Measurements from ENCODE around the gene ARL8B. TPM values are rescaled to one million over a fixed set of nuclear protein-coding genes. Genes with fewer than 3 reads are reported as not detected.

ARL8B gene
- total and polyA plus RNA-seq, 2 donors (not counting 1 experiment from before 2014, with no cell fraction given): 14.5 to 67.3 TPM

GRCh38 chr3:5222283-5223005 is 100.4 kb downstream of the ARL8B start:
- Histone ChIP-seq H3K79me2 (ENCODE audit: control insufficient read depth, insufficient read depth, low read length) (no peaks in the 10 kb centered on the region), H3K27ac (ENCODE audit: low read length in 2 of 2) (no peak overlapping the region), H3K36me3 (replicated peaks in 1 of 2; ENCODE audit: control extremely low read depth in 1 of 2, control insufficient read depth in 1 of 2, extremely low read depth in 1 of 2, insufficient read depth in 2 of 2, low read length in 1 of 2) (peaks cover 0 to 25% of the 10 kb centered on the region in 2 experiments), H2AFZ (ENCODE audit: insufficient read depth, low read depth, low read length, poor library complexity, severe bottlenecking) (no peak overlapping the region), H3K4me1 (ENCODE audit: control insufficient read depth in 2 of 2, insufficient read depth in 2 of 2, low read length in 2 of 2) (no peaks in the 10 kb centered on the region), H3K4me2 (replicated peaks; ENCODE audit: low read depth, low read length, poor library complexity, severe bottlenecking) (no peak overlapping the region), H3K4me3 (ENCODE audit: control extremely low read depth in 1 of 5, extremely low read depth in 1 of 5, insufficient read depth in 1 of 5, low read depth in 2 of 5, low read length in 4 of 5) (no peak overlapping the region), H3K9me3 (ENCODE audit: control extremely low read depth in 1 of 3, control insufficient read depth in 2 of 3, insufficient read depth in 1 of 3, low read length in 2 of 3) (no peaks in the 10 kb centered on the region), H3K9ac (ENCODE audit: low read length) (no peak overlapping the region), H4K20me1 (ENCODE audit: control insufficient read depth, insufficient read depth, low read length, poor library complexity, severe bottlenecking) (peaks cover 4% of the 10 kb centered on the region), H3K27me3 (replicated peaks in 1 of 4; ENCODE audit: control extremely low read depth in 1 of 4, control insufficient read depth in 3 of 4, insufficient read depth in 4 of 4, low read length in 3 of 4) (no peaks in the 10 kb centered on the region)
- H3K27me3 Mint-ChIP-seq: no peaks in the 10 kb centered on the region
- DNase-seq (no peak), ATAC-seq (ENCODE audit: low read depth) (no peak)
- H3K4me3 Mint-ChIP-seq: no peak overlapping the region
- H3K4me1 Mint-ChIP-seq: no peaks in the 10 kb centered on the region
- intact Hi-C loops (cut with micrococcal nuclease): no loop called here
- ChIA-PET POLR2A (no interaction called here), CTCF (no interaction called here)
- H3K27ac Mint-ChIP-seq: no peak overlapping the region
- no peaks in the 10 kb centered on the region for H3K9me3 Mint-ChIP-seq (ENCODE audit: insufficient read depth)
- 97% methylated on average over 7 of the region's 13 CpGs for WGBS (ENCODE audit: insufficient coverage)
- no peak for TF ChIP-seq EZH2 (IDR thresholded peaks at IDR 0.05; ENCODE audit: borderline replicate concordance, insufficient read depth, low read depth, low read length, poor library complexity, severe bottlenecking)
- TF ChIP-seq, protein P1, sequence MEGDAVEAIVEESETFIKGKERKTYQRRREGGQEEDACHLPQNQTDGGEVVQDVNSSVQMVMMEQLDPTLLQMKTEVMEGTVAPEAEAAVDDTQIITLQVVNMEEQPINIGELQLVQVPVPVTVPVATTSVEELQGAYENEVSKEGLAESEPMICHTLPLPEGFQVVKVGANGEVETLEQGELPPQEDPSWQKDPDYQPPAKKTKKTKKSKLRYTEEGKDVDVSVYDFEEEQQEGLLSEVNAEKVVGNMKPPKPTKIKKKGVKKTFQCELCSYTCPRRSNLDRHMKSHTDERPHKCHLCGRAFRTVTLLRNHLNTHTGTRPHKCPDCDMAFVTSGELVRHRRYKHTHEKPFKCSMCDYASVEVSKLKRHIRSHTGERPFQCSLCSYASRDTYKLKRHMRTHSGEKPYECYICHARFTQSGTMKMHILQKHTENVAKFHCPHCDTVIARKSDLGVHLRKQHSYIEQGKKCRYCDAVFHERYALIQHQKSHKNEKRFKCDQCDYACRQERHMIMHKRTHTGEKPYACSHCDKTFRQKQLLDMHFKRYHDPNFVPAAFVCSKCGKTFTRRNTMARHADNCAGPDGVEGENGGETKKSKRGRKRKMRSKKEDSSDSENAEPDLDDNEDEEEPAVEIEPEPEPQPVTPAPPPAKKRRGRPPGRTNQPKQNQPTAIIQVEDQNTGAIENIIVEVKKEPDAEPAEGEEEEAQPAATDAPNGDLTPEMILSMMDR (IDR thresholded peaks at IDR 0.05): no peak

GRCh38 chr3:5226783-5227182 is 104.7 kb downstream of the ARL8B start:
- intact Hi-C loops (cut with micrococcal nuclease): no loop called here
- Histone ChIP-seq H3K36me3 (replicated peaks in 1 of 2; ENCODE audit: control extremely low read depth in 1 of 2, control insufficient read depth in 1 of 2, extremely low read depth in 1 of 2, insufficient read depth in 2 of 2, low read length in 1 of 2) (no peaks in the 10 kb centered on the region), H3K4me2 (replicated peaks; ENCODE audit: low read depth, low read length, poor library complexity, severe bottlenecking) (no peak overlapping the region), H4K20me1 (ENCODE audit: control insufficient read depth, insufficient read depth, low read length, poor library complexity, severe bottlenecking) (no peaks in the 10 kb centered on the region), H3K4me1 (ENCODE audit: control insufficient read depth in 2 of 2, insufficient read depth in 2 of 2, low read length in 2 of 2) (peaks cover 5% of the 10 kb centered on the region in 2 donors), H3K9ac (ENCODE audit: low read length) (no peak overlapping the region), H3K4me3 (ENCODE audit: control extremely low read depth in 1 of 5, extremely low read depth in 1 of 5, insufficient read depth in 1 of 5, low read depth in 2 of 5, low read length in 4 of 5) (no peak overlapping the region), H2AFZ (ENCODE audit: insufficient read depth, low read depth, low read length, poor library complexity, severe bottlenecking) (no peak overlapping the region), H3K27ac (ENCODE audit: low read length in 2 of 2) (no peak overlapping the region), H3K27me3 (replicated peaks in 1 of 4; ENCODE audit: control extremely low read depth in 1 of 4, control insufficient read depth in 3 of 4, insufficient read depth in 4 of 4, low read length in 3 of 4) (no peaks in the 10 kb centered on the region), H3K79me2 (ENCODE audit: control insufficient read depth, insufficient read depth, low read length) (no peaks in the 10 kb centered on the region), H3K9me3 (ENCODE audit: control extremely low read depth in 1 of 3, control insufficient read depth in 2 of 3, insufficient read depth in 1 of 3, low read length in 2 of 3) (no peaks in the 10 kb centered on the region)
- peak; percentile 17 for ATAC-seq (ENCODE audit: low read depth)
- no peaks in the 10 kb centered on the region for H3K9me3 Mint-ChIP-seq (ENCODE audit: insufficient read depth)
- POLR2A ChIA-PET: no interaction called here
- peak; percentile 42 for DNase-seq
- CTCF ChIA-PET: interaction anchor here (1.3 to 1.6 kb wide), 5 partner anchors 34 to 978 kb away, joined by 3 to 5 read pairs (median 4); no protein-coding TSS in a partner anchor
- peaks cover 5% of the 10 kb centered on the region for H3K4me1 Mint-ChIP-seq
- TF ChIP-seq, protein P1 (IDR thresholded peaks at IDR 0.05): peak; percentile 71
- TF ChIP-seq EZH2 (IDR thresholded peaks at IDR 0.05; ENCODE audit: borderline replicate concordance, insufficient read depth, low read depth, low read length, poor library complexity, severe bottlenecking): no peak
- WGBS (ENCODE audit: insufficient coverage): 41% methylated on average over 3 of the region's 6 CpGs
- H3K27ac Mint-ChIP-seq: no peak overlapping the region
- H3K27me3 Mint-ChIP-seq: no peaks in the 10 kb centered on the region
- H3K4me3 Mint-ChIP-seq: no peak overlapping the region
